ENCODE measurements around the gene ODF4. TPM values are rescaled to one million over a fixed set of nuclear protein-coding genes. Genes with fewer than 3 reads are reported as not detected.

The ODF4 gene
- total RNA-seq, 1 experiment from 2014 or later: not detected

DNA sequence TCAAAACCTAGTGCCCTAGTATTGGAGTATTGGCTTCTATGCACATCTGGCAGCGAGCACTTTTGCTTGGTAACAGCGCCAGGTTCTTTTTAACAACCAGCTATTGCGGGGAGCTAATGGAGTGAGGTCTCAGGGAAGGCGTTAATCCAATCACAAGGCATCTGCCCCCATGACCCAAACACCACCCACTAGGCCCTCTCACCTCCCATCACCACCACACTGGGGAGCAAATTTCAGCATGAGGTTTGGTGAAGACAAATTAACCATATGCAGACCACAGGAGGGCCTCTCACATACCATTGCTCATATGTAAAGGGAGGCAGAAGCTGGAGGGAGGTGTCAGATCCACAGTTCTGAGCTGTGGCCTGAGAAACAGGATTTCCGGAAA, 893 bp upstream of the ODF4 start (continued):
- TF ChIP-seq, protein P1, sequence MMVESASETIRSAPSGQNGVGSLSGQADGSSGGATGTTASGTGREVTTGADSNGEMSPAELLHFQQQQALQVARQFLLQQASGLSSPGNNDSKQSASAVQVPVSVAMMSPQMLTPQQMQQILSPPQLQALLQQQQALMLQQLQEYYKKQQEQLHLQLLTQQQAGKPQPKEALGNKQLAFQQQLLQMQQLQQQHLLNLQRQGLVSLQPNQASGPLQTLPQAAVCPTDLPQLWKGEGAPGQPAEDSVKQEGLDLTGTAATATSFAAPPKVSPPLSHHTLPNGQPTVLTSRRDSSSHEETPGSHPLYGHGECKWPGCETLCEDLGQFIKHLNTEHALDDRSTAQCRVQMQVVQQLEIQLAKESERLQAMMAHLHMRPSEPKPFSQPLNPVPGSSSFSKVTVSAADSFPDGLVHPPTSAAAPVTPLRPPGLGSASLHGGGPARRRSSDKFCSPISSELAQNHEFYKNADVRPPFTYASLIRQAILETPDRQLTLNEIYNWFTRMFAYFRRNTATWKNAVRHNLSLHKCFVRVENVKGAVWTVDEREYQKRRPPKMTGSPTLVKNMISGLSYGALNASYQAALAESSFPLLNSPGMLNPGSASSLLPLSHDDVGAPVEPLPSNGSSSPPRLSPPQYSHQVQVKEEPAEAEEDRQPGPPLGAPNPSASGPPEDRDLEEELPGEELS (CRISPR knock-in tag; IDR thresholded peaks at IDR 0.05): no peak
- TF ChIP-seq IRF2 (CRISPR knock-in tag; IDR thresholded peaks at IDR 0.05; ENCODE audit: borderline replicate concordance, low read depth) (no peak), GABPB1 (CRISPR knock-in tag; IDR thresholded peaks at IDR 0.05) (no peak), E2F1 (CRISPR knock-in tag; IDR thresholded peaks at IDR 0.05) (no peak)
- TF ChIP-seq, protein P2, sequence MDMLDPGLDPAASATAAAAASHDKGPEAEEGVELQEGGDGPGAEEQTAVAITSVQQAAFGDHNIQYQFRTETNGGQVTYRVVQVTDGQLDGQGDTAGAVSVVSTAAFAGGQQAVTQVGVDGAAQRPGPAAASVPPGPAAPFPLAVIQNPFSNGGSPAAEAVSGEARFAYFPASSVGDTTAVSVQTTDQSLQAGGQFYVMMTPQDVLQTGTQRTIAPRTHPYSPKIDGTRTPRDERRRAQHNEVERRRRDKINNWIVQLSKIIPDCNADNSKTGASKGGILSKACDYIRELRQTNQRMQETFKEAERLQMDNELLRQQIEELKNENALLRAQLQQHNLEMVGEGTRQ (CRISPR knock-in tag; IDR thresholded peaks at IDR 0.05): no peak
- TF ChIP-seq, protein P3, sequence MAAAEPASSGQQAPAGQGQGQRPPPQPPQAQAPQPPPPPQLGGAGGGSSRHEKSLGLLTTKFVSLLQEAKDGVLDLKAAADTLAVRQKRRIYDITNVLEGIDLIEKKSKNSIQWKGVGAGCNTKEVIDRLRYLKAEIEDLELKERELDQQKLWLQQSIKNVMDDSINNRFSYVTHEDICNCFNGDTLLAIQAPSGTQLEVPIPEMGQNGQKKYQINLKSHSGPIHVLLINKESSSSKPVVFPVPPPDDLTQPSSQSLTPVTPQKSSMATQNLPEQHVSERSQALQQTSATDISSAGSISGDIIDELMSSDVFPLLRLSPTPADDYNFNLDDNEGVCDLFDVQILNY (CRISPR knock-in tag; IDR thresholded peaks at IDR 0.05): no peak

GRCh38 chr17:8341456-8341855, 1.8 kb downstream of the ODF4 start:
- ChIA-PET POLR2A (interaction anchor here (0.6 to 1.2 kb wide), 4 partner anchors 13 to 46 kb away, joined by 3 to 4 read pairs (median 3); partner anchors contain the start of genes KRABD2 and SLC25A35), CTCF (interaction anchor here (0.6 to 1.3 kb wide), 7 partner anchors 15 to 46 kb away, joined by 3 to 4 read pairs (median 3); partner anchors contain the start of genes KRABD2 and SLC25A35)
- no peaks in the 10 kb centered on the region for H3K36me3 Mint-ChIP-seq
- H3K27me3 Mint-ChIP-seq (ENCODE audit: low read depth): no peaks in the 10 kb centered on the region
- H3K4me3 Mint-ChIP-seq: no peak overlapping the region
- H3K27ac Mint-ChIP-seq: peak overlapping the region; percentile 92
- H3K9me3 Mint-ChIP-seq: no peaks in the 10 kb centered on the region
- ATAC-seq (peak; percentile 73), DNase-seq (ENCODE audit: low spot score) (no peak)
- H3K4me1 Mint-ChIP-seq: peaks cover 19% of the 10 kb centered on the region
- TF ChIP-seq, protein P4, sequence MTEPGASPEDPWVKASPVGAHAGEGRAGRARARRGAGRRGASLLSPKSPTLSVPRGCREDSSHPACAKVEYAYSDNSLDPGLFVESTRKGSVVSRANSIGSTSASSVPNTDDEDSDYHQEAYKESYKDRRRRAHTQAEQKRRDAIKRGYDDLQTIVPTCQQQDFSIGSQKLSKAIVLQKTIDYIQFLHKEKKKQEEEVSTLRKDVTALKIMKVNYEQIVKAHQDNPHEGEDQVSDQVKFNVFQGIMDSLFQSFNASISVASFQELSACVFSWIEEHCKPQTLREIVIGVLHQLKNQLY (CRISPR knock-in tag; IDR thresholded peaks at IDR 0.05): no peak
- TF ChIP-seq ZNF416 (CRISPR knock-in tag; IDR thresholded peaks at IDR 0.05) (no peak), SOX15 (CRISPR knock-in tag; IDR thresholded peaks at IDR 0.05) (no peak), PREB (CRISPR knock-in tag; IDR thresholded peaks at IDR 0.05; ENCODE audit: borderline replicate concordance) (no peak), CBFB (CRISPR knock-in tag; IDR thresholded peaks at IDR 0.05; ENCODE audit: low read depth) (no peak), FOXP1 (CRISPR knock-in tag; IDR thresholded peaks at IDR 0.05; ENCODE audit: borderline replicate concordance) (no peak), NFYB (CRISPR knock-in tag; conservative IDR thresholded peaks at IDR 0.05; ENCODE audit: low read depth) (no peak), ESRRA (CRISPR knock-in tag; IDR thresholded peaks at IDR 0.05; ENCODE audit: borderline replicate concordance) (no peak), TP53 (CRISPR knock-in tag; IDR thresholded peaks at IDR 0.05) (no peak), CREM (CRISPR knock-in tag; IDR thresholded peaks at IDR 0.05) (no peak), FOXK1 (CRISPR knock-in tag; IDR thresholded peaks at IDR 0.05) (no peak), ETV6 (CRISPR knock-in tag; IDR thresholded peaks at IDR 0.05) (no peak), SP1 (CRISPR knock-in tag; conservative IDR thresholded peaks at IDR 0.05) (no peak)
- TF ChIP-seq, protein P5, sequence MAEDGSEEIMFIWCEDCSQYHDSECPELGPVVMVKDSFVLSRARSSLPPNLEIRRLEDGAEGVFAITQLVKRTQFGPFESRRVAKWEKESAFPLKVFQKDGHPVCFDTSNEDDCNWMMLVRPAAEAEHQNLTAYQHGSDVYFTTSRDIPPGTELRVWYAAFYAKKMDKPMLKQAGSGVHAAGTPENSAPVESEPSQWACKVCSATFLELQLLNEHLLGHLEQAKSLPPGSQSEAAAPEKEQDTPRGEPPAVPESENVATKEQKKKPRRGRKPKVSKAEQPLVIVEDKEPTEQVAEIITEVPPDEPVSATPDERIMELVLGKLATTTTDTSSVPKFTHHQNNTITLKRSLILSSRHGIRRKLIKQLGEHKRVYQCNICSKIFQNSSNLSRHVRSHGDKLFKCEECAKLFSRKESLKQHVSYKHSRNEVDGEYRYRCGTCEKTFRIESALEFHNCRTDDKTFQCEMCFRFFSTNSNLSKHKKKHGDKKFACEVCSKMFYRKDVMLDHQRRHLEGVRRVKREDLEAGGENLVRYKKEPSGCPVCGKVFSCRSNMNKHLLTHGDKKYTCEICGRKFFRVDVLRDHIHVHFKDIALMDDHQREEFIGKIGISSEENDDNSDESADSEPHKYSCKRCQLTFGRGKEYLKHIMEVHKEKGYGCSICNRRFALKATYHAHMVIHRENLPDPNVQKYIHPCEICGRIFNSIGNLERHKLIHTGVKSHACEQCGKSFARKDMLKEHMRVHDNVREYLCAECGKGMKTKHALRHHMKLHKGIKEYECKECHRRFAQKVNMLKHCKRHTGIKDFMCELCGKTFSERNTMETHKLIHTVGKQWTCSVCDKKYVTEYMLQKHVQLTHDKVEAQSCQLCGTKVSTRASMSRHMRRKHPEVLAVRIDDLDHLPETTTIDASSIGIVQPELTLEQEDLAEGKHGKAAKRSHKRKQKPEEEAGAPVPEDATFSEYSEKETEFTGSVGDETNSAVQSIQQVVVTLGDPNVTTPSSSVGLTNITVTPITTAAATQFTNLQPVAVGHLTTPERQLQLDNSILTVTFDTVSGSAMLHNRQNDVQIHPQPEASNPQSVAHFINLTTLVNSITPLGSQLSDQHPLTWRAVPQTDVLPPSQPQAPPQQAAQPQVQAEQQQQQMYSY (CRISPR knock-in tag; IDR thresholded peaks at IDR 0.05): no peak
- TF ChIP-seq, protein P6, sequence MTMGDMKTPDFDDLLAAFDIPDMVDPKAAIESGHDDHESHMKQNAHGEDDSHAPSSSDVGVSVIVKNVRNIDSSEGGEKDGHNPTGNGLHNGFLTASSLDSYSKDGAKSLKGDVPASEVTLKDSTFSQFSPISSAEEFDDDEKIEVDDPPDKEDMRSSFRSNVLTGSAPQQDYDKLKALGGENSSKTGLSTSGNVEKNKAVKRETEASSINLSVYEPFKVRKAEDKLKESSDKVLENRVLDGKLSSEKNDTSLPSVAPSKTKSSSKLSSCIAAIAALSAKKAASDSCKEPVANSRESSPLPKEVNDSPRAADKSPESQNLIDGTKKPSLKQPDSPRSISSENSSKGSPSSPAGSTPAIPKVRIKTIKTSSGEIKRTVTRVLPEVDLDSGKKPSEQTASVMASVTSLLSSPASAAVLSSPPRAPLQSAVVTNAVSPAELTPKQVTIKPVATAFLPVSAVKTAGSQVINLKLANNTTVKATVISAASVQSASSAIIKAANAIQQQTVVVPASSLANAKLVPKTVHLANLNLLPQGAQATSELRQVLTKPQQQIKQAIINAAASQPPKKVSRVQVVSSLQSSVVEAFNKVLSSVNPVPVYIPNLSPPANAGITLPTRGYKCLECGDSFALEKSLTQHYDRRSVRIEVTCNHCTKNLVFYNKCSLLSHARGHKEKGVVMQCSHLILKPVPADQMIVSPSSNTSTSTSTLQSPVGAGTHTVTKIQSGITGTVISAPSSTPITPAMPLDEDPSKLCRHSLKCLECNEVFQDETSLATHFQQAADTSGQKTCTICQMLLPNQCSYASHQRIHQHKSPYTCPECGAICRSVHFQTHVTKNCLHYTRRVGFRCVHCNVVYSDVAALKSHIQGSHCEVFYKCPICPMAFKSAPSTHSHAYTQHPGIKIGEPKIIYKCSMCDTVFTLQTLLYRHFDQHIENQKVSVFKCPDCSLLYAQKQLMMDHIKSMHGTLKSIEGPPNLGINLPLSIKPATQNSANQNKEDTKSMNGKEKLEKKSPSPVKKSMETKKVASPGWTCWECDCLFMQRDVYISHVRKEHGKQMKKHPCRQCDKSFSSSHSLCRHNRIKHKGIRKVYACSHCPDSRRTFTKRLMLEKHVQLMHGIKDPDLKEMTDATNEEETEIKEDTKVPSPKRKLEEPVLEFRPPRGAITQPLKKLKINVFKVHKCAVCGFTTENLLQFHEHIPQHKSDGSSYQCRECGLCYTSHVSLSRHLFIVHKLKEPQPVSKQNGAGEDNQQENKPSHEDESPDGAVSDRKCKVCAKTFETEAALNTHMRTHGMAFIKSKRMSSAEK (CRISPR knock-in tag; IDR thresholded peaks at IDR 0.05; ENCODE audit: borderline replicate concordance): no peak

Measured in WTC11 (cell line).